Nucleus accumbens (tissue), 56 donors: Measurements from ENCODE around the gene DAB2.

Experiments
- DNase-seq, 56 donors: peaks; one replicate each; lab custom pipeline; 2025; lab: John Stamatoyannopoulos, UW

The DAB2 gene

GRCh38 chr5:39394946-39395345 is 29.8 kb downstream of the DAB2 start:
- DNase-seq = no peak

GRCh38 chr5:39390945-39391344 is 33.8 kb downstream of the DAB2 start:
- DNase-seq = no peak

DNA sequence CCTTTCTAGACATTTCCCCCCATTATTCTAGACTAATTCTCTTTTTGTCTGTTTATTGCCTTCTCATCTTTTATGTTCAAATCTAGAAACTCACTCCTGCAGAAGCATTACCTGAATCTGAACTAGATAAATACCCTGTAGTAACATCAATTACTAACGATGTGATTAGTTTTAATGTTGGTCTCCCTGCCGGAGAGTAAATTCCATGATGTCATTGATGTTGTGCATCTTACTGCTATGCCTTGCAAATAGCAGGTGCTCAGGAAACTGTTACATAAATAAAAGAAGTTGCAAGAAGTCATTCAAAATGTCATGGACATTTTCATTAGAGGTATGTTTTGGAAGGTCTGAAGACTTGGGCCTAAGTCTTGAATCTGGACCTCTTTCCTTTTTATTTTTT is 37.5 kb downstream of the DAB2 start:
- DNase-seq = no peak

DNA sequence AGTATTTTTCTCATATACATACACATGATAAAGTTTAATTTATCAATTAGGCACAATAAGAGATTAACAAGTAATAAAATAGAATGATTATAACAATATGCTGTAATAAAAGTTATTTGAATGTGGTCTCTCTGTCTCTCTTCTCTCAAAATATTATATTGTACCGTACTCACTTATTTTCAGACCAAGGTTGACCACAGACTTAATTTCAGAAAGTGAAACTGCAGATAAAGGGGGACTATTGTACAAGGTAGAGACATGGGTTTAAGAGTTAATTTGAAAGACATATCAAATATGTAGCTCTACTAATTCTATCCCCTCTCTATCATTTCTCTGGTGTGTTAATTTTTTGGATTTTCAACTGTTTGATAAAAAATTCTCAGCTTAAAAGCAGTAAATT is 40.5 kb downstream of the DAB2 start:
- no peak for DNase-seq

DNA sequence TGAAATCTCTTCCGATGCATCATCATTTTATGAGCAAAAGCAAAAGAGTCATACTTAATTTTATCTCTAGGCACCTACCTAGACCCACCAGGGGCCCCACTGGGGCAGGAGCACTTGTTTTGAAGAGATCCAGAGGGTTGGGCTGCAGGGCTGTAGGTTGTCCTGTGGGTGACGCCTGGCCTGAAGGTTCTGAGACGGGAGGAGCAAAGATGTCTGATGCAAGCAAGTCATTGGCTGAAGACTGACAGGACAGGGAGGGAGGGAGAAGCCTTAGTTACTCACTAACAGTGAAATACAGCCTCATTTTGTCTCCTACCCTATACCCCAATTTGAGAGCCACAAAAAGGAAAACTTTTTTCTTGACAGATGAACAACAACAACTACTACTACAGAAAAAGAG is 43.4 kb downstream of the DAB2 start:
- DNase-seq = no peak

GRCh38 chr5:39379693-39380092 is 45.1 kb downstream of the DAB2 start:
- peak in 4 of 56 donors; percentile 3 to 16 (median 7) for DNase-seq

DNA sequence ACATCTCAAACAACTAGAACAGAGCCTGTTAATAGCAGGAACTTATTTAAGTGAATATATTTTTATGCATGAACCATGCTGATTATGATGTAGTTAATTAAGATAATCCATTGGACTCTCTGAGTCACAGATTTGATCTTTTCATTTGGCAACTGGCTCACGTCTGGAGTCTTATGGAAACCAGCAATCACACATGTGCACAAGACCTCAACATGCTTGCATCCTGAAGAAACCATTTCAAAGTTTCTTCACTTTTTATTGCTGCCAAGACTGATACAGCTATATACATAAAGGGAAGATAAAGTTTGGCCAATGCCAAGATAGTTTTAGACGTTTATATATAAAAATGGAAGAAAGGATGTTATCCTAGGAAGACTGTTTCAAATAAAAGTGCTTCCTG is 47.2 kb downstream of the DAB2 start:
- DNase-seq = no peak

DNA sequence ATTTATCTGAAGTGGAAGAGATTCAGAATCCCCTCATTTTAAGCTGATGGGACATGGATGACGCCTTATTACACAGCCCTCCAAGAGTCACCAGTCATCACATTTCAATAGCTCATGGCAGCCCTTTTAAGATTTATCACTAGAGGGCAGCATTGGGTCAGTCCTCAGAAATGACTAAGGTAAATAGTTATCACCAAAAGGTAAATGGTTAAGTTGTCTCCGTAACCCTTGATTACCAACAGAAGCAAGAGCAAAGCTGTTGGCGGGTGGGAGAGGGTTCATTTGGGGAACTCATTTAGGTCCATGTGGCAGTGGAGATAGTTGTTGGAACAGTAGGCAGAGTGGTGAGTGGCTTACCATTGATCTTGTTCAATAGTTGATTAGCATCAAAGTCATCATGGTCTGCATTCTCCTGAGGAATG is 48.5 kb downstream of the DAB2 start:
- DNase-seq = peak in 17 of 56 donors; percentile 1 to 57 (median 6)

DNA sequence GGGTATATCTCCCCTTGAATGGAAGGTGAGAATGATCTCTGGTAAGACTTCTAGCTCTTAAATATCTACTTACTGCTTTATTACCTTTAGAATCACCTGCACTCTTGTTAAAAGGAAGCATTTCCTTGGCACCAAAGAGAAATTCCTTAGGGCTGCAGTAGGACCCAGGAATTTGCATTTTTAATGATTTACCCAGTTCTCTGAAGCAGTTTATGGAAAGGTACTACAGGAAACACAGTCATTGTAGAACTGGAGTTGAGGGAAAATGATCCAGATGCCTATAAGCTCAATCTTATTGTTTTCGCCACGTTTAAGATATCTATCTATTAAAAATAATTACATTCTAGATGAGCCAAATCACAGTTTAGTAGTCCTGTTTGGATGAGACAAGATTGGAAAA is 51.0 kb downstream of the DAB2 start:
- no peak for DNase-seq

GRCh38 chr5:39371367-39371635 is 53.5 kb downstream of the DAB2 start:
- DNase-seq = no peak

DNA sequence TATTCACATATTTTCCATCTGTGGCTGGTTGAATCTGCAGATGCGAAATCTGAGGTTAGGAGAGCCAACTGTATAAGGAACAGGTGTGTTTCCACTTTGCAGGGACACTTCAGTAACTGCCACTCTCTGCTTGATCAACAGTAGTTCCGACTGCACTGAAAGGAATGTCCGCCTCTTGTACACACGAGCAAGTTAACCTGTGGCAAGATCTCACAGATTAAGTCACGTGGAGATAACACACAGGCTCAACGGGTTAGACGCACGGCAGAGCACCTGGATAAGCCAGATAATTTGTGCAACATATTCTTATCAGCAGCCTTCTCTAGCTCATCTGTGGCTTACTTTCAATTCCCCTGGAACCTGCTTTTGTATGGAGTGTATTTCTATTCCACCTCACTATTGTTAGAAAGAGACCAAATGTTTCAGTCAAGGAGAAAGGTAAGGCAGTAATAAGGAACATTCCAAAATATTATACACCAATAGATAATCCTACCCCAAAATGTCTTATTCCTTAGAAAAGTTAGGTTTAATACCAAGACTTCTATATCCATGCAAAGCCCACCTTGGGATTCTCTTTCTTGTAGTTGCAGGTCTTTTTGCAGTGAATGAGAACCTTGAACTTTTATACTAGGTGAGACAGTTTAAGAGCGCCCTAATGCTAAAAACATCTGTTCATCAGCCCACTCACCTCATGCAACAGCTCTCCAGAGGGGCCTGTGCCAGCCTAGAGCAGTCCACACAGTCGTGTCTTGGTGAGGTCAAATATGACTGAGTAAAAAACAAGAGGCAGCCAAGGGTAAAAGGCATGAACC is 54.0 kb downstream of the DAB2 start:
- no peak for DNase-seq

- no peak for DNase-seq
Observed at GRCh38 chr5:39369123-39369815, 55.5 kb downstream of the DAB2 start.

DNA sequence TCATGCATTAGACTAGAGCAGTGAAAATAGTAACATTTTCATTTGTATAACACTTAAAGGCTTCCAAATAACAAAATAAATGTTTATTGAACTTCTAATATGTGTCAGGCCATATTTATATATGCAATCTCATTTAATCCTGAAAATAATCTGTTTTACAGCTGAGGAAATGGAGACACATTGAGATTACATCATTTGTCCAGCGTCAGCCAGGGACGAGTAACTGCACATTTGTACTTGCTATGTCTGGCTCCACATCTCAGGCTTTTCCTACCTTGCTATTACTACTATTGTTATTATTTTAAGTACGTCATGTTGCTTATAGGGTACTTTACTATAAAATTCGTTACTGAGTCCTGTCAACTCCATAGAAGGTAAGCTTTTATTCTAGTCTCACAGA is 56.7 kb downstream of the DAB2 start:
- DNase-seq = no peak

GRCh38 chr5:39367711-39368110 is 57.1 kb downstream of the DAB2 start:
- no peak for DNase-seq

DNA sequence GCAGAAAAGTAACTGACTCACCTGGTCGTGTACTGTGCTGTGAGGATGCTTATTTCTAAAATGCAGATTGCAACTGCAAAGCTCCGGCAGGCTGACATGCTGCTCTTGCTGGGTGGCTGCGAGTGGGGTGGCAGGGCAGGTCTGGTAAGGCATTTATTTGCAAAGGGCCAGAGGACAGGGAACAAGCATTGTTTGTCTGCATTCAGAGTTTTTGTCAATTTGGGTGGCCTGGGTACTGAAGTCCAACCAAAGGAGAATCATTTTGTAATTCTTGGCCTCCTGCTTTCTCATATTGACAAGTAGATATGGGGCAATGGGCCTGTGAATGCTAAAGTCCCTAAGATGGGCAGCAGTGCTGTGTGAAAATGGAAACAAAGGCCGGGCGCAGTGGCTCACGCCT is 60.4 kb downstream of the DAB2 start, which contains the start of gene C9:
Gene C9 (minus strand): TSS at position 129 of the 400 bp plus-strand sequence. CDS start 31 bp downstream, at position 98.
- no peak for DNase-seq

DNA sequence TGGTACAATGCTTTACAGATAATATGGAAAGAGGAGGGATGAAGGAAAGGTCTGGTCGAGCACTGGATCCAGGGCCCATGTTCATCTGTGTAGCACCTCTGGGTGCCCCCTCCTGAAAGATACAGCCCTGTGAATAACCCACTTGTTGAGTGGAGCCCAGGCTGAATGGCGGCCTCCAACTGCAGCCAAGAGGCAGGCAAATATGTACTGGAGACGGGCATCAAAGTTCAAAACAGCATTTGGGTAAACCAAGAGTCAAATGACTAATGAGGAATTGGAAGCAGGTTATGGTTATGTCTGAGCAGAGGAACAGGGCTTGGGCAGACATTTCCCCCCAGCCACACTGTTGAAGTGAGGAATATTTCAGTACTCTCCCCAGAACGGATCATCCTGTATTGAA is 61.6 kb downstream of the DAB2 start:
- DNase-seq = no peak

GRCh38 chr5:39362646-39363045 is 62.1 kb downstream of the DAB2 start:
- DNase-seq = no peak

DNA sequence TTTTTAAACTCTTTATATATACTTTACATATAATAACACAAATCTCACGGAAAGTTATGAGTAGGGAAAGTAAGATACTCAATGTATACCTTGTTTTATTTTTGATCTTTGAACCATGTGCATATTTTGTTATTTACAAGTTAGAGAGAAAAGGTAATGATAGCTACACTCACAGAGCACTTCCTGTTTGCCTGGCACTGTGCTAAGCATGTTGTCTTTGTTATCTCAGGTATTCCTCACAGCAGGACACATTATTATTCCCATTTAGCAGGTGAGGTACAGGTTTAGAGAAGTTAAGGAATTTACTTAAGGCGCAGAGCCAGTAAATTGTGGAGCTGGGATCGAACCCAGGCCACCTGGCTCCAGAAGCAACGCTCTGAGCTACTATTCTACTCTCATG is 63.5 kb downstream of the DAB2 start:
- DNase-seq = no peak

GRCh38 chr5:39360471-39361111 is 64.2 kb downstream of the DAB2 start:
- no peak for DNase-seq

DNA sequence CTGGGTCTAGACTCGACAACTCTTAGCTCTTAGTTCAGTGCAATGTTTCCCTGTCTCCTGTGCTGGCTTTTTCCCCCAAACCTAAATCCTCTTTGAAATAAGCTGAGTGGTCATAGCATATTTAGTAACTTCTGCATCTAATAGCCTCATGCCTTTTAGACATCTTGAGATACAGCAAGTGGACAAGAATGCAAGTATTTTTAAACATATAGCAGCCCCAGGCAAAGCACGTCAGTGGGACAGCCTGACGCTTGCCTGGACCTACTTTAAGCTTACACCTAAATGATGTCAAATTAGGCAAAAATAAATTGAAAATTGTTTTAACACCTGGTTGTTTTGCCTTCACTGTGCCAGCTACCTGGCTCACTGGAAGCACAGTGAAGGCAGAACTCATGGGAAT is 68.5 kb downstream of the DAB2 start:
- no peak for DNase-seq

GRCh38 chr5:39355324-39355723 is 69.5 kb downstream of the DAB2 start:
- DNase-seq = no peak
